Measurements from ENCODE around the gene IL15RA.

The IL15RA gene

GRCh38 chr10:5992398-5992797 lies 15.1 kb upstream of the IL15RA start:
- H3K4me3 ChIP-seq (ENCODE audit: low read depth, low read length) = no peak overlapping the region
- TF ChIP-seq, protein P1, sequence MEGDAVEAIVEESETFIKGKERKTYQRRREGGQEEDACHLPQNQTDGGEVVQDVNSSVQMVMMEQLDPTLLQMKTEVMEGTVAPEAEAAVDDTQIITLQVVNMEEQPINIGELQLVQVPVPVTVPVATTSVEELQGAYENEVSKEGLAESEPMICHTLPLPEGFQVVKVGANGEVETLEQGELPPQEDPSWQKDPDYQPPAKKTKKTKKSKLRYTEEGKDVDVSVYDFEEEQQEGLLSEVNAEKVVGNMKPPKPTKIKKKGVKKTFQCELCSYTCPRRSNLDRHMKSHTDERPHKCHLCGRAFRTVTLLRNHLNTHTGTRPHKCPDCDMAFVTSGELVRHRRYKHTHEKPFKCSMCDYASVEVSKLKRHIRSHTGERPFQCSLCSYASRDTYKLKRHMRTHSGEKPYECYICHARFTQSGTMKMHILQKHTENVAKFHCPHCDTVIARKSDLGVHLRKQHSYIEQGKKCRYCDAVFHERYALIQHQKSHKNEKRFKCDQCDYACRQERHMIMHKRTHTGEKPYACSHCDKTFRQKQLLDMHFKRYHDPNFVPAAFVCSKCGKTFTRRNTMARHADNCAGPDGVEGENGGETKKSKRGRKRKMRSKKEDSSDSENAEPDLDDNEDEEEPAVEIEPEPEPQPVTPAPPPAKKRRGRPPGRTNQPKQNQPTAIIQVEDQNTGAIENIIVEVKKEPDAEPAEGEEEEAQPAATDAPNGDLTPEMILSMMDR (IDR thresholded peaks at IDR 0.05; ENCODE audit: low read depth, low read length, missing control alignments) = no peak
- DNase-seq (ENCODE audit: low read depth) = no peak

DNA sequence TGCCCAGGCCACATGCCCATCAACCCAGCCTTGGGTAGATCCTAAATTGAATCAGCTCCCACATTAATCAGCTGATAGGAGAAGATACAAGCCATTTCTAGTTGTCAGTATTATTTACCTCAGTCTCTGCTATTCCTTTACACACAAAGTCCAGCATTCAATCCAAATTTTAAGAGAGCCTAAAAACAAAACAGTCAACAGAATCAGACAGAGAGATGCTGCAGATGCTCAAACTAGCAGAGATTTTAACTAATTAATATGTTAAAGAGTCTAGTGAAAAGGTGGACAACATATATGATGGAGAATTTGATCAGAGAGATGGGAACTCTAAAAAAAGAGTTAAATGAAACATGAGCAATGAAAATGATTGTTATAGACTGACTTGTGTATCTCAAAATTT lies 14.4 kb upstream of the IL15RA start:
- no peak for DNase-seq (ENCODE audit: low read depth)
- no peak overlapping the region for H3K4me3 ChIP-seq (ENCODE audit: low read depth, low read length)
- TF ChIP-seq, protein P1 (IDR thresholded peaks at IDR 0.05; ENCODE audit: low read depth, low read length, missing control alignments) = no peak

DNA sequence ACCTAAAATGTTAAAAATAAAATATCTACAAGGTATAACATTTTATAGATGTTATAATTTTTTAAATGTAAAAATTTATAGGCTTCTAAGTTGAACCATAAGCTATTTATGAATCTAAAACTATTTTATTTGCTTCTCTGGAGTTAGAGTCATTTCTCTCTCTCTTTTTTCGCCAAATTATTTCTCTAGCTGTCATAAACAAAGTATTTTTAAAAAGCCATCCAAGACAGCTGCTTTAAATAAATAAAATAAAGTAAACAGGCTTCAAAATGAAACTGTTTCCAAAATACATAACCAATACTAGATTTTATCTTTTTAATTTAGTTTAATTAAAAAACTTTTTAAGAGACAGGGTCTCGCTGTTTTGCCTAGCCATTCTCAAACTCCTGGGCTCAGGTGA lies 12.4 kb upstream of the IL15RA start:
- DNase-seq (ENCODE audit: low read depth) = no peak
- no peak overlapping the region for H3K4me3 ChIP-seq (ENCODE audit: low read depth, low read length)
- TF ChIP-seq, protein P1 (IDR thresholded peaks at IDR 0.05; ENCODE audit: low read depth, low read length, missing control alignments) = no peak

GRCh38 chr10:5988336-5988920 lies 11.1 kb upstream of the IL15RA start:
- no peak overlapping the region for H3K4me3 ChIP-seq (ENCODE audit: low read depth, low read length)
- no peak for DNase-seq (ENCODE audit: low read depth)
- TF ChIP-seq, protein P1 (IDR thresholded peaks at IDR 0.05; ENCODE audit: low read depth, low read length, missing control alignments) = no peak

- no peak for DNase-seq (ENCODE audit: low read depth)
- H3K4me3 ChIP-seq (ENCODE audit: low read depth, low read length) = no peak overlapping the region
- TF ChIP-seq, protein P1 (IDR thresholded peaks at IDR 0.05; ENCODE audit: low read depth, low read length, missing control alignments) = no peak
Observed at GRCh38 chr10:5987747-5988146, 10.4 kb upstream of the IL15RA start.

DNA sequence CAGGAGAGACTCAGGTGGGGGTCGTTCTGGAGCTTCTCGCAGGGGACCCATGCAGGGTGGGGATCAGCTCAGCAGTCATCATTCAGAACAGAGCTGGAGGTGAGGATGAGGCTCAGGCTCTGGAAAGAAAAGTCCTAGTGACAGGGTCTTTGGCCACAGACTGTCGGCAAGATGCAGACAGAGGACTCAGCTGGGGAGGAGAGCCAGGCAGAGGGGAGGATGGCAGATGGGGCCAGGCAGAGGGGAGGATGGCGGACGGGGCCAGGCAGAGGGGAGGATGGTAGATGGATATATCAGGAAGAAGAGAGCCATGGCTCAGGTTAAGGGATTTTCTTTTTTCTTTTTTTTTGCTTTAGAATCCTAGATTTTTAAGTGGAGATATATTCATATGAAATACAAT lies 7.7 kb upstream of the IL15RA start:
- TF ChIP-seq, protein P1 (IDR thresholded peaks at IDR 0.05; ENCODE audit: low read depth, low read length, missing control alignments) = no peak
- DNase-seq (ENCODE audit: low read depth) = no peak
- H3K4me3 ChIP-seq (ENCODE audit: low read depth, low read length) = no peak overlapping the region

GRCh38 chr10:5983774-5984173 lies 6.4 kb upstream of the IL15RA start:
- DNase-seq (ENCODE audit: low read depth) = no peak
- TF ChIP-seq, protein P1 (IDR thresholded peaks at IDR 0.05; ENCODE audit: low read depth, low read length, missing control alignments) = no peak
- H3K4me3 ChIP-seq (ENCODE audit: low read depth, low read length) = no peak overlapping the region

Measured in GM12864 (cell line).